Thymus (tissue), 14 donors: ENCODE measurements around the gene LARP4. TPM values are rescaled to one million over a fixed set of nuclear protein-coding genes. Genes with fewer than 3 reads are reported as not detected.

Source experiments
- DNase-seq, 9 donors: peaks; one replicate each; pipeline ENCODE4 v3.0.0-alpha.2; 2013; ENCODE audit warnings: low spot score in 9 of 9, low read depth in 6 of 9, missing footprints in 1 of 9
- H3K27ac ChIP-seq, 2 donors: one replicate each; pipeline ENCODE4 v1.5.1; 2013; ENCODE audit warnings: control low read depth in 1 of 2, low read depth in 1 of 2, low read length in 1 of 2, mild to moderate bottlenecking in 1 of 2, moderate library complexity in 1 of 2
- H3K27me3 ChIP-seq, 2 donors: one replicate each; pipeline ENCODE4 v1.5.1; 2013; ENCODE audit warnings: low read length in 1 of 2; ENCODE audit not compliant: control insufficient read depth in 2 of 2, insufficient read depth in 1 of 2
- H3K36me3 ChIP-seq, 2 donors: one replicate each; pipeline ENCODE4 v1.5.1; 2013; ENCODE audit warnings: low read length in 1 of 2, mild to moderate bottlenecking in 1 of 2, moderate library complexity in 1 of 2; ENCODE audit not compliant: control insufficient read depth in 2 of 2, insufficient read depth in 2 of 2
- H3K4me1 ChIP-seq, 2 donors: one replicate each; pipeline ENCODE4 v1.5.1; 2013; ENCODE audit warnings: low read length in 2 of 2; ENCODE audit not compliant: control insufficient read depth in 2 of 2, insufficient read depth in 2 of 2
- H3K4me3 ChIP-seq, 2 donors: one replicate each; pipeline ENCODE4 v1.5.1; 2013; ENCODE audit warnings: low read length in 2 of 2, control low read depth in 1 of 2, mild to moderate bottlenecking in 1 of 2
- H3K9me3 ChIP-seq, 2 donors: one replicate each; pipeline ENCODE4 v1.5.1; 2013; ENCODE audit warnings: low read length in 1 of 2, mild to moderate bottlenecking in 1 of 2; ENCODE audit not compliant: control insufficient read depth in 2 of 2, insufficient read depth in 1 of 2
- WGBS: extraction: QIAGEN DNeasy Blood & Tissue Kit; methylation state at CpG from one replicate; pipeline ENCODE4 v1.1.7; 2013; 5-methylcytosine and 5-hydroxymethylcytosine counted together
- long read RNA-seq, 10 donors: transcript quantifications; one replicate each; lab custom pipeline, GENCODE V29; 2026
- polyA plus RNA-seq: library from polyadenylated mRNA; stranded (reverse); fragments of 200-250 nt; gene quantifications from one replicate; pipeline ENCODE4 v1.2.3, GENCODE V29; 2013
- total RNA-seq: library from RNA; stranded (reverse); fragments of 120-200 nt; gene quantifications from one replicate; pipeline ENCODE4 v1.2.4, GENCODE V29; 2013
- donor health status: healthy.

Gene LARP4
- total RNA-seq (23.6 TPM), polyA plus RNA-seq (17.0 TPM)
- long read RNA-seq, donor 1 = 0 reads
- long read RNA-seq, donor 2 = 0 reads
- long read RNA-seq, donor 3, partial matches to known transcripts = 5 of 5 reads
- long read RNA-seq, donor 3, other reads (novel, unspliced or antisense) = 0 of 5 reads
- long read RNA-seq, donor 4, full-length matches to known transcripts = 1 of 1 reads
- long read RNA-seq, donor 4, partial matches to known transcripts = 0 of 1 reads
- long read RNA-seq, donor 4, other reads (novel, unspliced or antisense) = 0 of 1 reads
- long read RNA-seq, donor 5, full-length matches to known transcripts = 3 of 3 reads
- long read RNA-seq, donor 5, partial matches to known transcripts = 0 of 3 reads
- long read RNA-seq, donor 5, other reads (novel, unspliced or antisense) = 0 of 3 reads
- long read RNA-seq, donor 6, full-length matches to known transcripts = 2 of 2 reads
- long read RNA-seq, donor 6, partial matches to known transcripts = 0 of 2 reads
- long read RNA-seq, donor 6, other reads (novel, unspliced or antisense) = 0 of 2 reads
- long read RNA-seq, donor 7, full-length matches to known transcripts = 3 of 23 reads
- long read RNA-seq, donor 7, partial matches to known transcripts = 20 of 23 reads
- long read RNA-seq, donor 7, other reads (novel, unspliced or antisense) = 0 of 23 reads
- long read RNA-seq, donor 8, partial matches to known transcripts = 0 of 1 reads
- long read RNA-seq, donor 8, other reads (novel, unspliced or antisense) = 0 of 1 reads
- long read RNA-seq, donor 9 = 0 reads
- long read RNA-seq, donor 10, partial matches to known transcripts = 0 of 1 reads
- long read RNA-seq, donor 10, other reads (novel, unspliced or antisense) = 0 of 1 reads

DNA sequence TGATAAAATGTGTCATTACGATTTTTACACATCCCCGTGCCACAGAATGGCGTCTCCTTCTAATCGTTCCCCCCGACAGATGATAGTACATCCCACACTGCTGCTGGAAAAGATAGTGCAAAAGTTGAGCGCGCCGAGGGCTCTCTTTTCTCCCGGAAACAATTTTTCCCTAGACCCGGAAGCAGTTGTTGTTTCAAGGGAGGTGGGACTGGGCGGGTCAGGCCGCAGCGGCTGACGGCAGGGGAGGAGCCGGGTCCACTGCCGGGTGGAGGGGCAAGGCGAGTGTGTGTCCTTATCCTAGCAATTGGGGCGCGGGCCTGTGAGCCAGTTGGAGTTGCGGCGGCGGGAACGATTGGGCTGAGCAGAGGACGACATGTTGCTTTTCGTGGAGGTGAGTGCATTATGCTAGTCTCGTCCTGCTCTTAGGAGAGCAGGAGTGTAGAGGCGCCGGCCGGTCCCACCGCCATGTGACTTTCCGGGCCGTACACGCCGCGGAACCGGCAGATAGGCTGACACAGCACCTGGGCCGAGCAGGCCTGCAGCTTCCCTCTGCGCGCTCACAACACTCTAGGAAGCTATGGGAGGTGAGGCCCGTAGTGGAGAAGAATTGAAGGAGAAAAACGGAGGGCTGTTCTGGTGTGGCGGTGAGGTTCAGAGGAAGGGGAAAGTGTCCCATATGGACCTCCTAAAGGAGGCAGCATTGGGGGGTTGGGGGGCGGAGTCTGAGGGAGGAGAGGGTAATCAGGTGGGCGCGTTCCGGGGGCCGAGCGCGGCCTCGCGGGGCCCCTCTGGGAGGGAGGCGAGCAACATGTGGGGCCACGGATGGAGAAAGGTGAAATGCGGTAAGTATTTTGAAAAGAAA is at the start of gene LARP4:
Gene LARP4 (plus strand): TSS at position 248 of the 862 bp plus-strand sequence. CDS start 126 bp downstream, at position 374.
- Histone ChIP-seq H3K9me3 (no peaks in the 10 kb centered on the region), H3K36me3 (no peaks in the 10 kb centered on the region), H3K4me1 (peaks cover 2 to 10% of the 10 kb centered on the region in 2 donors), H3K27me3 (no peaks in the 10 kb centered on the region), H3K27ac (peak within 1 kb of the TSS; percentile 91 to 96), H3K4me3 (peak within 1 kb of the TSS; percentile 93 to 95)
- WGBS = under 1% methylated on average over 54 of the region's 54 CpGs
- DNase-seq = peak; percentile 80 to 97 (median 90)

- H3K27me3 ChIP-seq = no peaks in the 10 kb centered on the region
- H3K4me3 ChIP-seq = no peak overlapping the region
- no peak for DNase-seq
- peaks cover 0 to 11% of the 10 kb centered on the region in 2 donors for H3K4me1 ChIP-seq
- H3K36me3 ChIP-seq = no peaks in the 10 kb centered on the region
- no peaks in the 10 kb centered on the region for H3K9me3 ChIP-seq
- H3K27ac ChIP-seq = no peak overlapping the region
- 95% methylated on average over 11 of the region's 11 CpGs for WGBS
These were observed 49.3 kb upstream of the LARP4 start for GRCh38 chr12:50351120-50352043.

- Histone ChIP-seq H3K36me3 (no peaks in the 10 kb centered on the region), H3K9me3 (no peaks in the 10 kb centered on the region), H3K4me1 (peaks cover 0 to 11% of the 10 kb centered on the region in 2 donors), H3K4me3 (no peak overlapping the region), H3K27ac (no peak overlapping the region), H3K27me3 (no peaks in the 10 kb centered on the region)
- DNase-seq = no peak
- 98% methylated on average over 3 of the region's 3 CpGs for WGBS
These were observed 47.3 kb upstream of the LARP4 start for GRCh38 chr12:50353404-50353803.

DNA sequence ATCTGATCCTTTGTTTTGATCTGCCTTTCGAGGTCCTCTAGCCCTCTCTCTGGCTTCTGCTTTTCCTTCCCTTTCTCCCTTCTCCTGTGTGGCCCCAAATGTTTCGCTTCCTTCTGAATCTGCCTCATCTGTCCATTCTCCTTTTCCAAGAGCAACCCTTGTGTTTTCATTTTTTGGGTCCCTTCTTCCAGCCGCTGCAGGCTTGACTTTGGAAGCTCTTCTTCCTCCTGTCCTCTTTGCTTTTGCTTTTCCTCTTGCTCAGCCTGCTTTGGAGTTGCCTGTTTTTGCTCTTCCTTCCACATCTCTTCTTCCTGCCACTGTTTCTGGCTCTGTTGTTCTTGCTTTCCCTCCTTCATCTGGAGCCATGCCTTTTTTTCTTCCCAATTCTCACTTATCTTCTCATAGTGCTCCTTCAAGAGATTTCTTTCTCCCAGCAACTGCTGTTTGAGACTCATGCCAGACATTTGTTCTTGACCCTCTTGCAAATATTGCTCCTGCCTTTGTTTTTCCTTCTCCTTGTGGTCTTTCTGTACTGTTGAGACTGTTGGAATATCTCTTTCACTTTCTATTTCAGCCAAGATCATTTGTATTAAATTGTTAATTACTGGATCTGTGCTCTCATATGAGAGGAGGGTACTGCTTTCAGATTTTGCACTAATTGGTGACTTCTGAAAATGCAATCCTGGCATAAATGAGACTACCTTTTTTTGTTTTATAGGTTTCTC is 46.7 kb upstream of the LARP4 start:
- Histone ChIP-seq H3K4me3 (no peak overlapping the region), H3K27ac (peak overlapping the region in 1 of 2 donors; percentile 45), H3K36me3 (no peaks in the 10 kb centered on the region), H3K9me3 (no peaks in the 10 kb centered on the region), H3K27me3 (no peaks in the 10 kb centered on the region), H3K4me1 (peaks cover 0 to 11% of the 10 kb centered on the region in 2 donors)
- WGBS = 78% methylated on average over 3 of the region's 3 CpGs
- peak in 1 of 9 donors; percentile 13 for DNase-seq

- no peak overlapping the region for H3K4me3 ChIP-seq
- H3K27ac ChIP-seq = no peak overlapping the region
- 96% methylated on average over 2 of the region's 2 CpGs for WGBS
- H3K27me3 ChIP-seq = no peaks in the 10 kb centered on the region
- peaks cover 0 to 11% of the 10 kb centered on the region in 2 donors for H3K4me1 ChIP-seq
- no peaks in the 10 kb centered on the region for H3K9me3 ChIP-seq
- H3K36me3 ChIP-seq = no peaks in the 10 kb centered on the region
- DNase-seq = no peak
These were observed 45.8 kb upstream of the LARP4 start for GRCh38 chr12:50354908-50355307.

DNA sequence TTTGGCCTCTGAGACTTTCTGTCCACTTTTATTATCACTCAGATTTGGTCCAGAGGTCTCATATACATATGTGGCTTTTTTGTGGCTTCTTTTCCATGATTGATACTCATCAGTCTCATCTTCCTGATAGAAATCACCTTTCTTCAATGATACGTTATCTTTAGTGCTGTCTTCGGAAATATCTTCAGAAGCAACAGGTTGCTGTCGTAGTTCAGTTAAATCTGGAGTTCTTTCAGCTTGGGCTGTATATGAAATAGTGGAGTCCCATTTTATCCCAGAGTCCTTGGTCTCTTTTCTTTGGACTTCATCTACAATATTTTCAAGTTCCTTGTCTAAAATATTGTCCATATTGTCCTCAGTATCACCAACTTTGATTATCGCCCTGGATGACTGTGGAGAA is 45.3 kb upstream of the LARP4 start:
- H3K27me3 ChIP-seq = no peaks in the 10 kb centered on the region
- no peak overlapping the region for H3K27ac ChIP-seq
- peaks cover 0 to 11% of the 10 kb centered on the region in 2 donors for H3K4me1 ChIP-seq
- WGBS = 99% methylated on average over 4 of the region's 4 CpGs
- H3K36me3 ChIP-seq = no peaks in the 10 kb centered on the region
- H3K4me3 ChIP-seq = no peak overlapping the region
- H3K9me3 ChIP-seq = no peaks in the 10 kb centered on the region
- no peak for DNase-seq

DNA sequence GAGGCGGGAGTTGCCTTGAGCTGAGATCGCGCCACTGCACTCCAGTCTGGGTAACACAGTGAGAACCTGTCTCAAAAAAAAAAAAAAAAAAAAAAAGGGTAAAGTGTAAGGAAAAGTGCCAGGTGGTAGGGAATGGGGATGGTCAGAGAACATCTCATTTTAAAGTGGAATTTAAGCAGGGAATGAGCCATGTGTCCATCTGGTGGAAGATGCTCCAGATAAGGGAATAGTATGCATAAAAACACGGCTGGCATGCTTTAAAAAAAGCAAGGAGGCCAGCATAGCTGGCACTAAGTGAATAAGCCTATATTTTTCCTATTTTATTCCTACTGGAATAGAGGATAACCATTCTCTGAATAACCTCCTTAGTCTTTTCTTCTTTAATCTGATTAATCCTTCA is 38.0 kb upstream of the LARP4 start:
- Histone ChIP-seq H3K4me1 (no peaks in the 10 kb centered on the region), H3K27ac (no peak overlapping the region), H3K4me3 (no peak overlapping the region), H3K27me3 (no peaks in the 10 kb centered on the region), H3K9me3 (no peaks in the 10 kb centered on the region), H3K36me3 (no peaks in the 10 kb centered on the region)
- WGBS = over 99% methylated on average over 4 of the region's 4 CpGs
- no peak for DNase-seq
